ENCODE data around the gene FLRT3.

DNA sequence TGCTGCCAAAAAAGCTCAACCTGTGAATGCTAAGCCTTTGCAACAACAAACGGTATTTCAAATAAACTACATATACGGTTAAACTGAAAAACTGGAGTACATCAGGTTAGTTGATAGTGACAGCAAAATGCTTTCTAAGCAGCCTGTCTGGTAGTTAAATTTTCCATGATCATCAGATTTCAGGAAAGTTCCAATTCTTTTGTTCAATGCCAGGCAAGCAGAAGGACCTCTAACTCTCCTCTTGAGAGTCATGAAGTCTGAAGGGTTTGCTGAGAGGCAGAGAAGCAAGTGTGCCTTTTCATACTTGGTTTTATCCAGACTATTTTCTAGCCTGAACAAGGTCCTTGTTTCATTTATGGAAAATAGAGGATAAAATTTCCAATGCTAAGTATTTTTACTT lies 4.5 kb downstream of the FLRT3 start:
- TF ChIP-seq EZH2 (IDR thresholded peaks at IDR 0.05), result no peak
- no peak for TF ChIP-seq CTCF (IDR thresholded peaks at IDR 0.05 in 2 of 3, conservative IDR thresholded peaks at IDR 0.05 in 1 of 3; ENCODE audit: borderline replicate concordance in 1 of 3, insufficient read depth in 1 of 3, low read depth in 2 of 3, low read length in 2 of 3)
- TF ChIP-seq POLR2AphosphoS5 (IDR thresholded peaks at IDR 0.05; ENCODE audit: low read depth, low read length), result no peak
- no peak for TF ChIP-seq POLR2A (IDR thresholded peaks at IDR 0.05; ENCODE audit: borderline replicate concordance, extremely low read depth, insufficient read depth, insufficient read length)
- TF ChIP-seq, protein P1, sequence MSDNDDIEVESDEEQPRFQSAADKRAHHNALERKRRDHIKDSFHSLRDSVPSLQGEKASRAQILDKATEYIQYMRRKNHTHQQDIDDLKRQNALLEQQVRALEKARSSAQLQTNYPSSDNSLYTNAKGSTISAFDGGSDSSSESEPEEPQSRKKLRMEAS (IDR thresholded peaks at IDR 0.05), result no peak
- TF ChIP-seq ELF1 (IDR thresholded peaks at IDR 0.05; ENCODE audit: borderline replicate concordance, low read depth), result no peak
